GM21528 (cell line): ENCODE data around the gene CCDC70.

Source experiments
- ATAC-seq: cut with Tn5 transposase; IDR thresholded peaks from one replicate; pipeline ENCODE4 v1.9.1; 2021; ENCODE audit warnings: mild to moderate bottlenecking, moderate library complexity; ENCODE audit not compliant: unreplicated experiment, low FRiP score

Gene CCDC70

GRCh38 chr13:51828730-51829567 is 32.8 kb upstream of the CCDC70 start:
- ATAC-seq = no peak

DNA sequence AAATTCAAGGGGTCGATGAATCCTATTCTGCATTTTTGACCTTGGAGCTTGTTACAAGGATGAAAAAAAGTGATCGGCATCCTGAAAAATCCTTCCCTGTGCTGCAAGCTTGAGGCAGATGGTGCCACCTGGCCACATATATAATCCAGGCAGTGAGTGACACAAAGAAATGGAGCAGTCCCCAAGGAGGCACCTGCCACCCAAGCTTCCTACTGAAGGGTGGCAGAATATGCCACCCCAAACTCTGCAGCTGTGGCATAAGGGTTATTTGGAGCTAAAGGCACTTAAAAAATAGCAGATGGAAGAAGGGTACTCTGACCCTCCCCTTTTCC is 32.2 kb upstream of the CCDC70 start:
- ATAC-seq = no peak

GRCh38 chr13:51831519-51831918 is 30.2 kb upstream of the CCDC70 start:
- no peak for ATAC-seq

GRCh38 chr13:51832471-51833152 is 29.2 kb upstream of the CCDC70 start:
- ATAC-seq = peak; percentile 77

DNA sequence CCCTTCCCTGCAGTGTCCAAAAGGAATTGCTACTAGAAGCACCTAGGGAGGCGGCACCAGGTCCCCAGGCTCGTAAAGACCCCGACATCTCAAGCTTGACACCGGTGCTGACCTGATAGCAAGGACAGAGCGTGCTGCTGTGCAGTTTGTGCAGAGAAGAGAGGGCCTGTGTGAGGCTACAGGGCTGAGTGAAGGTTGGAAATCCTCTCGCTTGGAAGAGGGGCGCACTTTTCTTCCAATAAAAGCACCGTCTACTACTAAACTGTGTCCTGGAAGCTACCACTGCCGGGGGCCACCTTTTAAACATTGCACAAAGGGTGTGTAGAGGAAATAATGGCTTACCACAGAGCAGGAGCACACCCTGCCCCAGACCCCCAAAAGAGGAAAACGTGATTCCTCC is 27.8 kb upstream of the CCDC70 start:
- ATAC-seq = no peak

DNA sequence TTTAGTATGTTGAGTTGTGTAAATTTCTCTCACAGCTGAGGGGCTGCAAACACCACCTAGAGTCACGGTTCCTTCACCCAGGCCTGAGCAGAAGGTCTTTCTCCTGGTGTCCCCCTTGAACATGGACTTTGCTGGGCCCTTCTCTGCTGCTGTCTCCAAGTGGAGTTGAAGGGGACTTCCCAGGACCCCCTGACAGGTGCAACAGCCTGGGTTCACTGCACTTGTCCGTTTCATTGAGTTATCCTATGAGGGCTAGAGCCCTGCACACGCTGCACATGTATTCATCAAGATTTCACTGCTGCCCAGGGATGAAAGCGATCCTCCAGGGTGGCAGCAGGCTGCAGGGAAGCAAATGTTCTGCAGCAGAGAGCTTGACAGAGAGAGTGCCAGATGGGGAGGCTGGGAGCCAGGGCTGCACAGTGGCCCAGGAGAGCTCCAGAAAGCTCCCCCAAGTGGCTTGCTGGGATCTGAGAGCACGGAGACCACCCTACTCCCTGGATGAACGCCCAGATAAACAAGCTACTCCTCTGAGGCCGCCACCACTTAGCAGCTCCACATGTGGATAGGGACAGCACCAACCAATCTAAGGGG is 27.1 kb upstream of the CCDC70 start:
- no peak for ATAC-seq

GRCh38 chr13:51837016-51837415 is 24.8 kb upstream of the CCDC70 start:
- ATAC-seq = no peak

- ATAC-seq = no peak
These were observed 23.4 kb upstream of the CCDC70 start for GRCh38 chr13:51838240-51838846.

DNA sequence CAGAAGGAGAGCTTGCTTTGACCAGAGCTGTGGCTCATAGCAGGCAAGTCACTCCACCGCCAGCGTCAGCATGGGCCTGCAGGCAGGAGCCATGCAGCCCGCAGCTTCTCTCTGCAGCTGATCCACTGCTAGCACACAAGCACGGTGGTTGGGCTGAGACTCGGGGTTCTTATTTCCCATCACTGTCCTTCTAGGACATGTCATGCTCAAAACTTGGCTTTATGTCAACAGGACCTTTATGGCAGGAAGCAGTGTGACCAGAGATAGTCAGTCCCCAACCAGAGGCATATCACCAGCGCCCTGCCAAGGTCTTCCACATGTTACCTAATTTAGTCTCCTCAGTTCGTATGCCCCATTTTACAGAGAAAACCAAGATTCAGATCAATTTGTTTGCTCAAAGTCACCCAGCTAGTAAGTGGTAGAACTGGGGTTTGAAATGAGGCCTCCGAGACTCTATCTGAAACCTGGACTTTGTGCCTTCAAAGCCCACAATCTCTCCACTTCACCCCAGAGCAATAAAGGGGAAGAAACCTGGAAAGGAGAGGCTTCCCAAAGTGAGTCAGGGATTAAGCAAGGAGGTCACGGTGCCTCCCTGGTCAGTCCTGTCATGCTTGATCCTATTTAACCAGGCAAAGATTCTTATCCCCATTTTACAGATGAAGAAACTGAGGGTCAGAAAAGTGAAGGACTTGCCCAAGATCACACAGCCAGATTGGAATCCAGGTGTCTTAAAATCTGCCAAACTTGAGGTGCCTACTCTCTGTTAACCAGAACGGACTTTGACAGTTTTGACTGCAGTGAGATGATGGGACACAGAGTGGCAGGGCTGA is 21.8 kb upstream of the CCDC70 start:
- no peak for ATAC-seq

DNA sequence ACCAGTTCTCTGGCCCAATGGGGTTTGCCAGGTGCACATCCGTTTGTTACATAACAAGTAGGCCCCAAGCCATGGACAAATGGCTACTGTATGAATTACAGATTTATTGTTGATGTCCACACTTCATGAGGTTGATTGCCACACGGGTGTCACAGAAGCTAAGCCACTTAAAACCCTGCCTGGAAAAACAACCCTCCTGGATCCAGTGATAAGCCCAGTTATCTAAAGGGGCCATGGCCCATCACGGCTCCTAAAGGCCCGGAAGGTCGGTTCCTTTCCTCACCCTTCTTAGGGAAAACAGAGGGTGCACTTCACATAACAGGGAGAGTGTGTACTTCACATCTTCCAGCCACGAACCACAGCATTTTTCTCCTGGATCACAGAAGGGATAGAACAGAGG is 20.9 kb upstream of the CCDC70 start:
- ATAC-seq = no peak

GRCh38 chr13:51841732-51842131 is 20.0 kb upstream of the CCDC70 start:
- ATAC-seq = no peak

GRCh38 chr13:51843529-51843928 is 18.2 kb upstream of the CCDC70 start:
- no peak for ATAC-seq

DNA sequence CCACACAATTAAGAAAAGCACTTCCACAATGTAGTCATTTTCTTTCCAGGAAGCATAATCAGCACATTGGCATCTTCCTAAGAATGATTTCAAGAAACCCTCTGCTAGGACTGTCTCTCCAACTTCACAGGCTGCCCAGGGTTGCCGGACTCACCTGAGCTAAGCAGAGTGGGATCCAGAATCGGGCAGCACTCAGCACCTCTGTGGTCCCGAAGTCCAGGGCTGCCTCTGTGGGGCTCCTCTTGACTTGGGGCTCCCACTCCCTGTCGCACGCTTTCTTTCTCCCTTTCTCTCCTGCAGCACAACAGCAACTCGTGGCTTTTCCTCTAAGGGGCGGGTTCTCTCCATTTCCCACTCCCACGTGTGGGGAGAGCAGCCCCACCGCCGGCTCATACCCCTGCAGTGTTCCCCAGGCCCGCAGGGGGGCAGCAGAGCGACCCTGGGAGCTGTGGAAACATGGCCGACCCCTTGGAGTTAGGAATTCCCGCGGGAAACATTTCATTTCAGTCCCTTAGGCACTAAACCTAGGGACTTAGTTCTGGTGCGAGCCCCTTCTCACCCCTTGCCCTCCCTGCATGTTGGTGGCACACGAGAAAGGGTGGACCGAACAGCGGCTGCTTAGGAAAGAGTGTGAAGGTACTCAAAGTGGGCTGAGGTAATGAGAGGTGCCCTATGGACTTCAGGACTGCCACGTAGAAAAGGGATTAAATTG is 16.8 kb upstream of the CCDC70 start, which contains the start of gene TMEM272:
Gene TMEM272, minus strand, starts transcription at position 316 of the 712 bp plus-strand sequence. CDS start 6,647 bp downstream, outside the sequence.
- no peak for ATAC-seq

GRCh38 chr13:51845574-51846318 is 16.0 kb upstream of the CCDC70 start:
- no peak for ATAC-seq

GRCh38 chr13:51846756-51847155 is 15.0 kb upstream of the CCDC70 start:
- no peak for ATAC-seq

DNA sequence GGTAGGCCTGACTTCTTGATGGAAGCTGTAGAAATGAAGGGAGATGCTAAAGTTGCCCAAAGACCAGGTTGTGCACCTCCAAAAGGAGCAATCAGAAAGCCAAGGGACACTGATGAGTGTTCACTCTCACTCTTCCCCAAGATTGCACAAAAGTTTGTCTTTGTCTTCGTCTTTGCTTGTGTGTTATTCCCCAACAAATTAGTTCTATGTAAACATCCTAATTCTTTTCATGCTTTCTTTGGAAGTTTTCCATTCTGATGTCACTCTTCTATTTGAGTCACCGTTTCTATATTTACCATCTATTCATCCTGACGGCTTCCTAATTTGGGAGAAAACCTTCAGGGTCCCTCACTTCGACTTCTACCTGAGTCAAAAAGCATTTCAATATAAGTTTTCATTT is 13.1 kb upstream of the CCDC70 start:
- no peak for ATAC-seq

DNA sequence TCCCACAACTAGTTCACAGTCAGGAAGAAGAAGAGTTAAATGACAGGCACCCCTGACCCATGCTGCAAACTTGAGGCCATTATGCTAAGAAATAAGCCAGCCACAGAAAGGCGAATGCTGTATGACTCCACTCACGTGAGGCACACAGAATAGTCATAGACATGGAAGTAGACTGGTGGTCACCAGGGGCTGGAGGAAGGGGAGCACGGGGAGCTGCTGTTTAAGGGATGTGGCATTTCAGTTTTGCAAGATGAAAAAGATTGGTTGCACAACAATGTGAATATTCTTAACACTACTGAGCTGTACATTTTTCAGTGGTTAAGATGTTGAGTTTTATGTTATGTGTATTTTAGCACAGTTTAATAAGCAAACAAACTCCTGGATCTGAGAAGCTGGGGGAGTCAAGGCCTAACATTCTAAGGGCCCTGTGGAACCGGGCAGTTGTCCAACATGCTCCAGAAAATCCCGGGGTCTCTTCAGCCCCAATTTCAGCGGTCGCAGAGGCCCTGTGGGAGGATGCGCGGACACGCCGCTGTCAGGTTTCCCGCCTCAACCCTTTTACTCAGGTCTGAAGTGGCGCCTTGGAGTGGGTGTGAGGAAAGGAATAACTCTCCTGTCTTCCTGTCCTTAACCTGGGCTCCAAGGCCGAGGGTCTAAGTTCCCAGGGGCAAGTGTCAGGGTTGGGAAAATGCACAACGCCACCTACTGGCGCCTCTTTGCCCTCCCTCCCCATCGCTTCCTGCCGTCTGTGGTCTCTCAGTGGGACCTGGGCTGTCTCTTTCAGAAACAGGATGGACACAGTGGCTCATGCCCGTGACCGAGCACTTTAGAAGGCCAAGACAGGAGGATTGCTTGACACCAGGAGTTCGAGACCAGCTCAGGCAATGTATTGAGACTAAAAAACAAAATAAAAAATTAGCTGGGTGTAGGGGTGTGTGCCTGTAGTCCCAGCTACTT is 12.3 kb upstream of the CCDC70 start:
- ATAC-seq = no peak
